HG03103 (cell line): ENCODE results near the gene HOXB13.

ENCODE experiments used
- ATAC-seq: cut with Tn5 transposase; IDR thresholded peaks from one replicate; pipeline ENCODE4 v1.9.1; 2021; ENCODE audit warnings: low read depth; ENCODE audit not compliant: unreplicated experiment

HOXB13 gene

GRCh38 chr17:48728232-48729231, at the start of gene HOXB13:
Gene HOXB13 (minus strand): TSS chr17:48728750. CDS start chr17:48728593, 157 bp downstream.
- ATAC-seq: no peak

- ATAC-seq: no peak
These were observed 48.1 kb upstream of the HOXB13 start for GRCh38 chr17:48776602-48777001.

- no peak for ATAC-seq
These were observed 44.7 kb upstream of the HOXB13 start for GRCh38 chr17:48773245-48773644.

GRCh38 chr17:48770954-48771353, 42.4 kb upstream of the HOXB13 start:
- ATAC-seq: no peak

GRCh38 chr17:48769009-48769675, 40.6 kb upstream of the HOXB13 start:
- no peak for ATAC-seq

GRCh38 chr17:48767263-48767774, 38.8 kb upstream of the HOXB13 start:
- ATAC-seq: no peak

- no peak for ATAC-seq
These were observed 32.6 kb upstream of the HOXB13 start for GRCh38 chr17:48761114-48761513.

GRCh38 chr17:48760411-48760810, 31.9 kb upstream of the HOXB13 start:
- ATAC-seq: no peak

GRCh38 chr17:48759288-48759687, 30.7 kb upstream of the HOXB13 start:
- no peak for ATAC-seq

- ATAC-seq: no peak
These were observed 29.0 kb upstream of the HOXB13 start for GRCh38 chr17:48757524-48757961.

GRCh38 chr17:48756830-48757251, 28.3 kb upstream of the HOXB13 start:
- no peak for ATAC-seq

- no peak for ATAC-seq
These were observed 26.8 kb upstream of the HOXB13 start for GRCh38 chr17:48755356-48755755.

GRCh38 chr17:48754500-48755261, 26.1 kb upstream of the HOXB13 start:
- no peak for ATAC-seq

GRCh38 chr17:48753794-48754499, 25.4 kb upstream of the HOXB13 start:
- no peak for ATAC-seq

- no peak for ATAC-seq
These were observed 24.1 kb upstream of the HOXB13 start for GRCh38 chr17:48752399-48753288.

GRCh38 chr17:48751733-48752398, 23.3 kb upstream of the HOXB13 start:
- no peak for ATAC-seq

- no peak for ATAC-seq
These were observed 22.6 kb upstream of the HOXB13 start for GRCh38 chr17:48751172-48751571.
